GM12878 (cell line): ENCODE data around the gene SNAI3. TPM values are rescaled to one million over a fixed set of nuclear protein-coding genes. Genes with fewer than 3 reads are reported as not detected.

Source experiments
- JUNB ChIP-seq: IDR thresholded peaks from 2 replicates; pipeline ENCODE4 v1.6.1; 2016; ENCODE audit warnings: antibody characterized with exemption, mild to moderate bottlenecking
- NFYA ChIP-seq: IDR thresholded peaks from 2 replicates; pipeline ENCODE4 v1.6.1; 2011; ENCODE audit warnings: low read depth, mild to moderate bottlenecking, low read length, improper control_type of control experiment, borderline replicate concordance
- POLR2AphosphoS2 ChIP-seq: IDR thresholded peaks from 2 replicates; pipeline ENCODE4 v1.6.1; 2011; ENCODE audit warnings: low read depth, mild to moderate bottlenecking, low read length, improper control_type of control experiment, moderate library complexity
- POLR2AphosphoS5 ChIP-seq: IDR thresholded peaks from 2 replicates; pipeline ENCODE4 v1.6.1; 2011; ENCODE audit warnings: mild to moderate bottlenecking, low read length, inconsistent platforms
- RB1 ChIP-seq: fragments of 450-650 bp; formaldehyde crosslinking; IDR thresholded peaks from 2 replicates; pipeline ENCODE4 v1.6.1; 2017; ENCODE audit warnings: mild to moderate bottlenecking, borderline replicate concordance
- RELA ChIP-seq: fragments of 450-650 bp; IDR thresholded peaks from 2 replicates; pipeline ENCODE4 v1.8.0; 2014; ENCODE audit warnings: borderline replicate concordance; ENCODE audit not compliant: partially characterized antibody
- RFX5 ChIP-seq: IDR thresholded peaks from 2 replicates; pipeline ENCODE4 v1.6.1; 2011; ENCODE audit warnings: low read depth, low read length, improper control_type of control experiment
- RUNX3 ChIP-seq: IDR thresholded peaks from 2 replicates; pipeline ENCODE4 v1.6.1; 2012; ENCODE audit warnings: low read length, inconsistent platforms
- SIN3A ChIP-seq: IDR thresholded peaks from 2 replicates; pipeline ENCODE4 v1.6.1; 2012; ENCODE audit warnings: low read depth, low read length, improper control_type of control experiment
- SMAD1 ChIP-seq: fragments of 450-650 bp; IDR thresholded peaks from 2 replicates; pipeline ENCODE4 v1.6.1; 2018; ENCODE audit warnings: mild to moderate bottlenecking, low read depth; ENCODE audit not compliant: partially characterized antibody
- polyA plus RNA-seq, 11 experiments: library from polyadenylated mRNA; depleted of rRNA in 4 of 11; unstranded in 6 of 11; stranded (reverse) in 5 of 11; fragments of >200 nt; fragmentation: Nextera tagmentation in 4 of 11; fragmentation: Illumina TruSeq in 1 of 11; extraction: Ambion mirVana in 4 of 11; extraction: Trizol in 1 of 11; gene quantifications; 1 replicate in 1 of 11; 2 replicates in 10 of 11; pipeline versions ENCODE4 v1.2.1 to v1.2.3, GENCODE V29; 2011 to 2016; ENCODE audit warnings: inconsistent platforms in 2 of 11, missing spikeins in 2 of 11, low read depth in 1 of 11
- total RNA-seq, 4 experiments: library from RNA; depleted of rRNA in 3 of 4; stranded (reverse); fragments of >200 nt in 3 of 4; fragmentation: Illumina TruSeq in 1 of 4; extraction: Trizol in 1 of 4; gene quantifications; 2 replicates each; pipeline versions ENCODE4 v1.2.1 to v1.2.3, GENCODE V29; 2013 to 2021
- TF ChIP-seq, protein P1 (sequence below): fragments of 450-650 bp; formaldehyde crosslinking; IDR thresholded peaks from 2 replicates; pipeline ENCODE4 v1.4.0; 2020; ENCODE audit warnings: mild to moderate bottlenecking, moderate library complexity
- TF ChIP-seq, protein P2 (sequence below), 3 experiments: IDR thresholded peaks in 2 of 3; conservative IDR thresholded peaks in 1 of 3; 2 replicates each; pipeline ENCODE4 v1.5.1; 2011; ENCODE audit warnings: low read depth in 3 of 3, low read length in 3 of 3, mild to moderate bottlenecking in 3 of 3, control low read depth in 2 of 3, moderate library complexity in 2 of 3, inconsistent platforms in 1 of 3, mixed read lengths in 1 of 3; ENCODE audit not compliant: control insufficient read depth in 2 of 3, insufficient read depth in 1 of 3; ENCODE audit errors: extremely low read depth in 1 of 3
- TF ChIP-seq, protein P3 (sequence below): fragments of 450-650 bp; IDR thresholded peaks from 2 replicates; pipeline ENCODE4 v1.6.1; 2017; ENCODE audit warnings: mild to moderate bottlenecking, low read depth, inconsistent platforms; ENCODE audit not compliant: poor library complexity, severe bottlenecking
- TF ChIP-seq, protein P4 (sequence below): fragments of 450-650 bp; IDR thresholded peaks from 2 replicates; pipeline ENCODE4 v1.6.1; 2016; ENCODE audit warnings: mild to moderate bottlenecking
- TF ChIP-seq, protein P5 (sequence below): fragments of 450-650 bp; IDR thresholded peaks from 2 replicates; pipeline ENCODE4 v1.6.1; 2018; ENCODE audit warnings: borderline replicate concordance, mild to moderate bottlenecking; ENCODE audit not compliant: partially characterized antibody
- TF ChIP-seq, protein P6 (sequence below): fragments of 450-650 bp; IDR thresholded peaks from 2 replicates; pipeline ENCODE4 v1.6.1; 2016; ENCODE audit warnings: mild to moderate bottlenecking

Gene SNAI3
- total and polyA plus RNA-seq, 10 of the 15 experiments (the other 5 are each of a cell fraction or from before 2014, with no cell fraction given) = 0.21 to 7.4 (median 3.0) TPM

DNA sequence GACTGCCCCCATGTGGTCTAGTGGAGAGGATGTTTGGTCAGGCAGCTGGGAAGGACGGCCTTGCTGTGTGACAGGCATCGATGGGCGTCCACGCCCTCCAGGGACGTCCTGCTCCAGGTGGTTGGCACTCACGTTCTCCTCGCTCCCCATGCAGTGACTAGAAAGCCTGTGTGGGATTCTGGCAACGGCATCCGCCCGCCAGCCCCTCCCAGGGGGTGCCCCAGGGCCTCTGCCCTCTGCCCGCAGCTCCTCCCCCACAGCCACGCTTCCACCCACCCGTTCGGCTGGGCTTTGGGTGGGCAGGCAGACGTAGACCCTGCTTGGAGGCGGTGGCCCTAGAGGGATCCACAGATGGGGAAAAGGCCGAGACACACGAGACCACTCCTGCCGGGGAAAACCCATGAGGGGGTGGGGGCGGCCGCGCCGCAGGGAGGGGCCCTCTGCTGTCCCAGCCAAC is 52.6 kb downstream of the SNAI3 start (continued):
- TF ChIP-seq, protein P1, sequence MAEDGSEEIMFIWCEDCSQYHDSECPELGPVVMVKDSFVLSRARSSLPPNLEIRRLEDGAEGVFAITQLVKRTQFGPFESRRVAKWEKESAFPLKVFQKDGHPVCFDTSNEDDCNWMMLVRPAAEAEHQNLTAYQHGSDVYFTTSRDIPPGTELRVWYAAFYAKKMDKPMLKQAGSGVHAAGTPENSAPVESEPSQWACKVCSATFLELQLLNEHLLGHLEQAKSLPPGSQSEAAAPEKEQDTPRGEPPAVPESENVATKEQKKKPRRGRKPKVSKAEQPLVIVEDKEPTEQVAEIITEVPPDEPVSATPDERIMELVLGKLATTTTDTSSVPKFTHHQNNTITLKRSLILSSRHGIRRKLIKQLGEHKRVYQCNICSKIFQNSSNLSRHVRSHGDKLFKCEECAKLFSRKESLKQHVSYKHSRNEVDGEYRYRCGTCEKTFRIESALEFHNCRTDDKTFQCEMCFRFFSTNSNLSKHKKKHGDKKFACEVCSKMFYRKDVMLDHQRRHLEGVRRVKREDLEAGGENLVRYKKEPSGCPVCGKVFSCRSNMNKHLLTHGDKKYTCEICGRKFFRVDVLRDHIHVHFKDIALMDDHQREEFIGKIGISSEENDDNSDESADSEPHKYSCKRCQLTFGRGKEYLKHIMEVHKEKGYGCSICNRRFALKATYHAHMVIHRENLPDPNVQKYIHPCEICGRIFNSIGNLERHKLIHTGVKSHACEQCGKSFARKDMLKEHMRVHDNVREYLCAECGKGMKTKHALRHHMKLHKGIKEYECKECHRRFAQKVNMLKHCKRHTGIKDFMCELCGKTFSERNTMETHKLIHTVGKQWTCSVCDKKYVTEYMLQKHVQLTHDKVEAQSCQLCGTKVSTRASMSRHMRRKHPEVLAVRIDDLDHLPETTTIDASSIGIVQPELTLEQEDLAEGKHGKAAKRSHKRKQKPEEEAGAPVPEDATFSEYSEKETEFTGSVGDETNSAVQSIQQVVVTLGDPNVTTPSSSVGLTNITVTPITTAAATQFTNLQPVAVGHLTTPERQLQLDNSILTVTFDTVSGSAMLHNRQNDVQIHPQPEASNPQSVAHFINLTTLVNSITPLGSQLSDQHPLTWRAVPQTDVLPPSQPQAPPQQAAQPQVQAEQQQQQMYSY (CRISPR knock-in tag) = no peak
- TF ChIP-seq, protein P2, sequence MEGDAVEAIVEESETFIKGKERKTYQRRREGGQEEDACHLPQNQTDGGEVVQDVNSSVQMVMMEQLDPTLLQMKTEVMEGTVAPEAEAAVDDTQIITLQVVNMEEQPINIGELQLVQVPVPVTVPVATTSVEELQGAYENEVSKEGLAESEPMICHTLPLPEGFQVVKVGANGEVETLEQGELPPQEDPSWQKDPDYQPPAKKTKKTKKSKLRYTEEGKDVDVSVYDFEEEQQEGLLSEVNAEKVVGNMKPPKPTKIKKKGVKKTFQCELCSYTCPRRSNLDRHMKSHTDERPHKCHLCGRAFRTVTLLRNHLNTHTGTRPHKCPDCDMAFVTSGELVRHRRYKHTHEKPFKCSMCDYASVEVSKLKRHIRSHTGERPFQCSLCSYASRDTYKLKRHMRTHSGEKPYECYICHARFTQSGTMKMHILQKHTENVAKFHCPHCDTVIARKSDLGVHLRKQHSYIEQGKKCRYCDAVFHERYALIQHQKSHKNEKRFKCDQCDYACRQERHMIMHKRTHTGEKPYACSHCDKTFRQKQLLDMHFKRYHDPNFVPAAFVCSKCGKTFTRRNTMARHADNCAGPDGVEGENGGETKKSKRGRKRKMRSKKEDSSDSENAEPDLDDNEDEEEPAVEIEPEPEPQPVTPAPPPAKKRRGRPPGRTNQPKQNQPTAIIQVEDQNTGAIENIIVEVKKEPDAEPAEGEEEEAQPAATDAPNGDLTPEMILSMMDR (IDR thresholded peaks at IDR 0.05 in 2 of 3, conservative IDR thresholded peaks at IDR 0.05 in 1 of 3; ENCODE audit: control insufficient read depth in 2 of 3, extremely low read depth in 1 of 3, insufficient read depth in 1 of 3, low read depth in 3 of 3, low read length in 3 of 3) = peak; percentile 37 to 68 (median 65); a peak in 5 of 6 replicates
- TF ChIP-seq POLR2AphosphoS2 (no peak), RUNX3 (peak; percentile 47; the same call in 1 of the 2 replicates), SIN3A (no peak), RB1 (no peak), RELA (no peak), NFYA (no peak), SMAD1 (no peak), RFX5 (no peak), POLR2AphosphoS5 (no peak), JUNB (no peak)
- TF ChIP-seq, protein P3, sequence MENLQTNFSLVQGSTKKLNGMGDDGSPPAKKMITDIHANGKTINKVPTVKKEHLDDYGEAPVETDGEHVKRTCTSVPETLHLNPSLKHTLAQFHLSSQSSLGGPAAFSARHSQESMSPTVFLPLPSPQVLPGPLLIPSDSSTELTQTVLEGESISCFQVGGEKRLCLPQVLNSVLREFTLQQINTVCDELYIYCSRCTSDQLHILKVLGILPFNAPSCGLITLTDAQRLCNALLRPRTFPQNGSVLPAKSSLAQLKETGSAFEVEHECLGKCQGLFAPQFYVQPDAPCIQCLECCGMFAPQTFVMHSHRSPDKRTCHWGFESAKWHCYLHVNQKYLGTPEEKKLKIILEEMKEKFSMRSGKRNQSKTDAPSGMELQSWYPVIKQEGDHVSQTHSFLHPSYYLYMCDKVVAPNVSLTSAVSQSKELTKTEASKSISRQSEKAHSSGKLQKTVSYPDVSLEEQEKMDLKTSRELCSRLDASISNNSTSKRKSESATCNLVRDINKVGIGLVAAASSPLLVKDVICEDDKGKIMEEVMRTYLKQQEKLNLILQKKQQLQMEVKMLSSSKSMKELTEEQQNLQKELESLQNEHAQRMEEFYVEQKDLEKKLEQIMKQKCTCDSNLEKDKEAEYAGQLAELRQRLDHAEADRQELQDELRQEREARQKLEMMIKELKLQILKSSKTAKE = peak; percentile 49
- TF ChIP-seq, protein P4, sequence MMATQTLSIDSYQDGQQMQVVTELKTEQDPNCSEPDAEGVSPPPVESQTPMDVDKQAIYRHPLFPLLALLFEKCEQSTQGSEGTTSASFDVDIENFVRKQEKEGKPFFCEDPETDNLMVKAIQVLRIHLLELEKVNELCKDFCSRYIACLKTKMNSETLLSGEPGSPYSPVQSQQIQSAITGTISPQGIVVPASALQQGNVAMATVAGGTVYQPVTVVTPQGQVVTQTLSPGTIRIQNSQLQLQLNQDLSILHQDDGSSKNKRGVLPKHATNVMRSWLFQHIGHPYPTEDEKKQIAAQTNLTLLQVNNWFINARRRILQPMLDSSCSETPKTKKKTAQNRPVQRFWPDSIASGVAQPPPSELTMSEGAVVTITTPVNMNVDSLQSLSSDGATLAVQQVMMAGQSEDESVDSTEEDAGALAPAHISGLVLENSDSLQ = peak; percentile 70; the same call in 1 of the 2 replicates
- TF ChIP-seq, protein P5, sequence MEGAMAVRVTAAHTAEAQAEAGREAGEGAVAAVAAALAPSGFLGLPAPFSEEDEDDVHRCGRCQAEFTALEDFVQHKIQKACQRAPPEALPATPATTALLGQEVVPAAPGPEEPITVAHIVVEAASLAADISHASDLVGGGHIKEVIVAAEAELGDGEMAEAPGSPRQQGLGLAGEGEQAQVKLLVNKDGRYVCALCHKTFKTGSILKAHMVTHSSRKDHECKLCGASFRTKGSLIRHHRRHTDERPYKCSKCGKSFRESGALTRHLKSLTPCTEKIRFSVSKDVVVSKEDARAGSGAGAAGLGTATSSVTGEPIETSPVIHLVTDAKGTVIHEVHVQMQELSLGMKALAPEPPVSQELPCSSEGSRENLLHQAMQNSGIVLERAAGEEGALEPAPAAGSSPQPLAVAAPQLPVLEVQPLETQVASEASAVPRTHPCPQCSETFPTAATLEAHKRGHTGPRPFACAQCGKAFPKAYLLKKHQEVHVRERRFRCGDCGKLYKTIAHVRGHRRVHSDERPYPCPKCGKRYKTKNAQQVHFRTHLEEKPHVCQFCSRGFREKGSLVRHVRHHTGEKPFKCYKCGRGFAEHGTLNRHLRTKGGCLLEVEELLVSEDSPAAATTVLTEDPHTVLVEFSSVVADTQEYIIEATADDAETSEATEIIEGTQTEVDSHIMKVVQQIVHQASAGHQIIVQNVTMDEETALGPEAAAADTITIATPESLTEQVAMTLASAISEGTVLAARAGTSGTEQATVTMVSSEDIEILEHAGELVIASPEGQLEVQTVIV = no peak
- TF ChIP-seq, protein P6, sequence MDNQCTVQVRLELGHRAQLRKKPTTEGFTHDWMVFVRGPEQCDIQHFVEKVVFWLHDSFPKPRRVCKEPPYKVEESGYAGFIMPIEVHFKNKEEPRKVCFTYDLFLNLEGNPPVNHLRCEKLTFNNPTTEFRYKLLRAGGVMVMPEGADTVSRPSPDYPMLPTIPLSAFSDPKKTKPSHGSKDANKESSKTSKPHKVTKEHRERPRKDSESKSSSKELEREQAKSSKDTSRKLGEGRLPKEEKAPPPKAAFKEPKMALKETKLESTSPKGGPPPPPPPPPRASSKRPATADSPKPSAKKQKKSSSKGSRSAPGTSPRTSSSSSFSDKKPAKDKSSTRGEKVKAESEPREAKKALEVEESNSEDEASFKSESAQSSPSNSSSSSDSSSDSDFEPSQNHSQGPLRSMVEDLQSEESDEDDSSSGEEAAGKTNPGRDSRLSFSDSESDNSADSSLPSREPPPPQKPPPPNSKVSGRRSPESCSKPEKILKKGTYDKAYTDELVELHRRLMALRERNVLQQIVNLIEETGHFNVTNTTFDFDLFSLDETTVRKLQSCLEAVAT = 0 out of 2 replicates have a peak, but pooled peaks have one; percentile 13
